NCI-H526 treated with DMSO at 0.1 percent for 48 hours (cell line): ENCODE results near the gene LYRM4.

ENCODE experiments used
- DNase-seq: peaks from one replicate; lab custom pipeline; 2025; lab: John Stamatoyannopoulos, UW

Gene LYRM4

GRCh38 chr6:5279891-5280338 lies 19.2 kb upstream of the LYRM4 start:
- DNase-seq, result no peak

- DNase-seq, result no peak
These were observed 17.9 kb upstream of the LYRM4 start for GRCh38 chr6:5278565-5279120.

GRCh38 chr6:5278047-5278446 lies 17.3 kb upstream of the LYRM4 start:
- no peak for DNase-seq

GRCh38 chr6:5277589-5277988 lies 16.8 kb upstream of the LYRM4 start:
- no peak for DNase-seq

GRCh38 chr6:5276581-5276980 lies 15.8 kb upstream of the LYRM4 start:
- DNase-seq, result no peak

- no peak for DNase-seq
These were observed 14.7 kb upstream of the LYRM4 start for GRCh38 chr6:5275497-5275896.

- no peak for DNase-seq
These were observed 13.5 kb upstream of the LYRM4 start for GRCh38 chr6:5274231-5274630.

GRCh38 chr6:5271926-5272325 lies 11.2 kb upstream of the LYRM4 start:
- no peak for DNase-seq

GRCh38 chr6:5270093-5270680 lies 9.4 kb upstream of the LYRM4 start:
- no peak for DNase-seq

- no peak for DNase-seq
These were observed 5.7 kb upstream of the LYRM4 start for GRCh38 chr6:5266423-5266822.

GRCh38 chr6:5261545-5262109 lies 877 bp upstream of the LYRM4 start:
- DNase-seq, result no peak

GRCh38 chr6:5260111-5260620 lies 584 bp downstream of the LYRM4 start:
- DNase-seq, result peak; percentile 72

- no peak for DNase-seq
These were observed 1.3 kb downstream of the LYRM4 start for GRCh38 chr6:5259428-5259827.

- DNase-seq, result no peak
These were observed 3.4 kb downstream of the LYRM4 start for GRCh38 chr6:5257400-5257799.

GRCh38 chr6:5256952-5257351 lies 3.8 kb downstream of the LYRM4 start:
- DNase-seq, result no peak

GRCh38 chr6:5250911-5251310 lies 9.8 kb downstream of the LYRM4 start:
- DNase-seq, result peak; percentile 49

GRCh38 chr6:5250451-5250850 lies 10.3 kb downstream of the LYRM4 start:
- no peak for DNase-seq

- no peak for DNase-seq
These were observed 11.2 kb downstream of the LYRM4 start for GRCh38 chr6:5249451-5250122.

GRCh38 chr6:5248302-5249098 lies 12.2 kb downstream of the LYRM4 start:
- DNase-seq, result no peak

- DNase-seq, result no peak
These were observed 13.5 kb downstream of the LYRM4 start for GRCh38 chr6:5247201-5247600.

- no peak for DNase-seq
These were observed 14.3 kb downstream of the LYRM4 start for GRCh38 chr6:5246141-5247097.
